Sciatic nerve (tissue), 2 donors: ENCODE results near the gene PI3. TPM values are rescaled to one million over a fixed set of nuclear protein-coding genes. Genes with fewer than 3 reads are reported as not detected.

Experiments used
- ATAC-seq: fragments of 200-7000 bp; cut with Tn5 transposase; one replicate; pipeline ENCODE4 v1.9.1; 2020; ENCODE audit warnings: mild to moderate bottlenecking, moderate library complexity
- DNase-seq: peaks from one replicate; pipeline ENCODE4 v3.0.0-alpha.2; 2020; ENCODE audit warnings: low spot score
- intact Hi-C: fragments of 100-400 bp; cut with DNase I; formaldehyde crosslinking; loops from one replicate; pipeline ENCODE4 v1.14.2; 2022
- total RNA-seq: library from RNA; stranded (reverse); fragmentation: NEBNext Ultra II Directional; extraction: Animal tissue kit (Norgen Biotek cat#: 25700); gene quantifications from one replicate; pipeline ENCODE4 v1.2.1, GENCODE V29; 2021
- donor health status: DM: no; HTN: no; CAD: no.
- donor health status: DM: no; HTN: no; CAD: no.

Gene PI3
- total RNA-seq, 1 donor from 2014 or later, result 1.8 TPM

DNA sequence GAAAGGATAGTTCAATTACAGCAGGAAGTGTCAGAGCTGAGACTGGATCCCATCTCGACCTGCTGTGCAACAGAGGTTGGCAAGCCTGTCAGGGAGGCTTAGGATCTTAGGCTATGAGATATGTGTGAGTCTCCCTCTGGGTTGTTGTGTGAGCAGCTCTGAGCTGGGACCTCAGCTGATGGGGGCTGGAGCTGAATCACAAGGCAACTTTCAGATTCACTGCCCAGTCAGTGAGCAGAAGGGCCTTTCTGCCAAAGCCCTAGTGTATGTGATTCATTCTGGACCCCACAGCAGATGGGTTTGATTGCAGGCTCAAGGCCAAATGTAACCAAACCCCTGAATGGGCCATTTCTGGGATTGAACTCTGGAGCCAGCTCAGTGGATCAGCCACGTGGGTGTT is 4.5 kb downstream of the PI3 start:
- intact Hi-C loops, result no loop called here
- ATAC-seq (no peak), DNase-seq (no peak)

- no peak for DNase-seq
- intact Hi-C loops, result no loop called here
- no peak for ATAC-seq
Observed at GRCh38 chr20:45181639-45182038, 6.9 kb downstream of the PI3 start.

DNA sequence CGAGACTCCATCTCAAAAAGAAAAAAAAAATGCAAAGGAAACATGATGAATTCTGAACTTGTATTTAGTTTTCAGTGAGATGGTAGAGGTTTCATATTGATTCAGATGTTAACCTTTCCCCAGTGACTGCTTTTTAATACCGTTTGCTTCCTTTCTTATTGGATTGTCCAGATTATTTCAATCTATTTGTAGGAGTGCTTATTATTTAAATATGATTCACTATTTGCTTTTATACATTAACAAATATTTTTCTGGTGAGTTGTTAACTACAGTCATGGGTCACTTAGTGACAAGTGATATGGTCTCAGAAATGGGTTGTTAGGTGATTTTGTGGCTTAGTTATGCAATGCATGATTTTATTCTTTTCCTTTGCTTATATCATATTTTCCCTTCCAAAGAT is 8.4 kb downstream of the PI3 start:
- DNase-seq, result no peak

DNA sequence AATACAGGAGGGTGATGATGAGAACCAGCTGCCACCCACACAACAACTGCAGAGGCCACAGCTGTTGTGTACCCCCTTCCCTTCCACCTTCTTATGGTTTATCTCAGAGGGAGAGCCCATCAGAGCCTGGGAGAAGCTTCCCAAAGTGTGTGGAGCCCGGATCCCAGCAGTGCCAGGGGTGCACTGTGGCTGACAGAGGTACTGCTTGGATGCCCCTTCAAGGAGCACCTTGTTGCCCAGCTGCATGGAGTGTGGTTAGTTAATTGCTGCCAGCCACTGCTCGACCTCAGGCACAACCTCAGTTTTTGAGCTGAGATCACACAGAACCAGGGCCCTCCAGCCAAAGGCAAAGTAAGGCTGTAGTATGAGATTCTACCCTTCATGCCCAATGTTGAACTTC is 13.0 kb downstream of the PI3 start:
- no peak for DNase-seq
- intact Hi-C loops, result no loop called here
- ATAC-seq, result no peak

More for the DNA sequence above, 8.4 kb downstream of the PI3 start:
- intact Hi-C loops, result no loop called here
- no peak for ATAC-seq

DNA sequence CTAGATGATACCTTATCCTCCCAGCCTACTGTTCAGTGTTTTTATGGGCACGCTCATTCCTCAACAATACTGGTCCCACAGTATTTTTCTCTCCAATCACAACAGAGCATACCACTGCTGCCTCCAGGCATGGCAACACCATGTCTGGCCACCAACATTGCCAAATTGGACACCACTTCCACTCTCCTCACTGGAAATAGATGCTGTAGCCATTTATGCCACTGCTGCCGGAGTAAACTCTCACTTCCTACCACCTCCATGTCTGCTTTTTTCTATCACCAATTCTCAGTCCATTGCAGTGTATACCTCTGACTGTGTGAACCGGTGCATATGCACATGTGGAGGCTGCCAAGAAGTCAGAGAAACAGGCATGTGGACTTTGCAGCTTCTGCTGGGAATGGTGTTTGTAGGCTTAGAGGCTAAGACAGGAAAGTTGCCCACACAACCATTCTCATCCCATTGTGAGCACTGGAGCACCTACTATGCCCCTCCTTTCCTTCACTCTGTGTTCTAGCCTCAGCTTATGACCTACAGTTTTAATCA is 14.4 kb downstream of the PI3 start:
- no peak for ATAC-seq
- no peak for DNase-seq
- intact Hi-C loops, result no loop called here

DNA sequence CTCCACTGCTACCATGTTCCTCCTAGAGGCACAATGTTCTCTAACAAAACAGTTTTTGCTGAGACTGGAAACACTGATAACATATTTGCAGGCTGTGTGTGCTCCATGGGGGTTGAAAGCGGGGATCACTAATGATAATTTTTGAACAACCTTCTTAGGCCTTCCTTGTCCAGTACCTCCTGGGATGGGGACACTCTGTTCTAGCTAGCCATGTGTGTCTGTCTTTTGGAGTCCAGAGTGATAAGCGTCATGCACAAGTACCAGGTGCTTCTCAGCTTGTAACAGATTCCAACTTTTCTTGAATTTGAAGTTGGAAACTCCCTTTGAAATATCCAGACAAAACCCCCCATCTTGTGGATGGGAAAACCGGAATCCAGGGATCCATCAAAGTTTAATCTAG is 15.2 kb downstream of the PI3 start:
- ATAC-seq (no peak), DNase-seq (no peak)
- intact Hi-C loops, result no loop called here

- intact Hi-C loops, result no loop called here
- DNase-seq (no peak), ATAC-seq (no peak)
Observed at GRCh38 chr20:45191926-45192325, 17.2 kb downstream of the PI3 start.

- intact Hi-C loops, result no loop called here
- DNase-seq (no peak), ATAC-seq (no peak)
Observed at GRCh38 chr20:45193331-45193730, 18.6 kb downstream of the PI3 start.

- DNase-seq (no peak), ATAC-seq (no peak)
- intact Hi-C loops, result no loop called here
Observed at GRCh38 chr20:45206725-45207124, 32.0 kb downstream of the PI3 start, which contains the start of gene SEMG1. TSS of gene SEMG1 (plus strand) at chr20:45207033. CDS start at chr20:45207054, 21 bp downstream.

DNA sequence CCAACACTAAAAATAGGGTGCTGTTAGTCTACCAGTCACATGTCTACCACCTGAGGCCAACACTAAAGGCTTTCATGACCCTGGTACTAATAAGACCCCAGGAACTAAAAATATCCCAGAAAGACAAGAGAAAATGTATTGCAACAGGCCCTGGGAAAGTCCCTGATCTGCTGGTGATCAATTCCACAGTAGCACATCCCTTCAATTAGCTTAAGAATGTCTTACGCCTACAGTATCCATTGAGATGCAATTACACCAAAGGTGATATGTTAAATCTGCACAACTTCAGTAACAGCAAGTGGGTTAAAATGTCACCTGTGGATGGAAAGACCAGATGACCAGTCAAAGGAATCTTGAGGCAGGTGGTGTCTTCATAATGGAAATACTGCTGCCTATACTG is 35.2 kb downstream of the PI3 start:
- no peak for ATAC-seq
- intact Hi-C loops, result no loop called here
- DNase-seq, result no peak

GRCh38 chr20:45211569-45212474 is 37.1 kb downstream of the PI3 start:
- no peak for ATAC-seq
- no peak for DNase-seq
- intact Hi-C loops, result no loop called here

DNA sequence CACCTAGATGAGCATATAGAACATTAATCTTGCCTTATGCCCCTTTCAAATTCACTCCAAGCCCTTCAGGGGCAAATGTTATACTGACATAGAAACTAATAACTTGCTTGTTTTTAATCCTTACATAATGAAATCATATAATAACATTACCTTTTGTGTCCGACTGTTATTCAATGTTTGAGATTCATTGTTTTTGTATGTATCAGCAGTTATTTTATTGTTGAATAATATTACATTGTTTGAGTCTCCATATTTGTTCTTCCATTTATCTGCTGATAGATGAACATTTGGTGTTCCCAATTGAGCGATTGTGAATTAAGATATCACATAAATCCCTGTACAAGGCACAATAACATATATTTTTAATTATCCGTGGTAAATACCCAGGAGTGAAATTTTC is 38.1 kb downstream of the PI3 start:
- intact Hi-C loops, result no loop called here
- ATAC-seq (no peak), DNase-seq (no peak)

DNA sequence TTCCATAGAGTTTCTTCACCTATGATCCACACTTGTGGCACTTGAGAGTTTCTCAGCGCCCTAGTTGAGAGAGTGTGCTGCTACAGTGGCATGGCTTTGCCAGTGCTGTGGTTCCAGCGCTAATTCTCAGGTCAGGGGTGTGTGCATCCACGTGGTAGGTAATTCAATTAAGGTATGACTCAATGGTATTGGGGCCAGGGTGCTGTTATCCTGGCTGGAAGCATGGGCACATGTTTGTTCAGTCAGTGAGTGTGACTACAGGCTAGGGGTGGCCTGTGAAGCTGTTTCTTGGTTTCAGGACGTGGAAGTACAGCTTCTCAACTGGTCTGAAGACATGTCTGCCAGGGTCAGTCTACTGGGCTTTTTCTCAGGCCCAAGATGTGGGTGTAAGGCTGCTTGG is 43.4 kb downstream of the PI3 start:
- ATAC-seq, result no peak
- intact Hi-C loops, result no loop called here
- no peak for DNase-seq

DNA sequence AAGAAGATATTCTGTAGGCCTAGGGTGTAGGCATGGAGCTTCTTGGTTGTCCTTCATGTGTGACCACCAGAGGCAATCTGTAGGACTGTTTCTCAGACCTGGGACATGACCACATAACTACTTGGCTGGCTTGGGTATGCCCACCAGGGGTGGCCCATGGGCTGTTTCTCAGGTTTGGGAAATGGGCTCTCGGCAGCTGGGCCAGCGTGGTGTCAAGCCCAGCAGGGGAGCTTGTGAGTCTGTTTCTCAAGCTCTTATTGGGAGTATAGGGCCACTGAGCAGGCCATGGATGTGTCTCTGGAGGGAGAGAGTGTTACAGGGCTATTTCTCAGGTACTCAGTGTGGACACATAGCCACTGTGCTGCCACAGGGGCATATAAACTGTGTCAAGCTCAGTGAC is 43.9 kb downstream of the PI3 start:
- intact Hi-C loops, result no loop called here
- ATAC-seq, result no peak
- DNase-seq, result no peak

DNA sequence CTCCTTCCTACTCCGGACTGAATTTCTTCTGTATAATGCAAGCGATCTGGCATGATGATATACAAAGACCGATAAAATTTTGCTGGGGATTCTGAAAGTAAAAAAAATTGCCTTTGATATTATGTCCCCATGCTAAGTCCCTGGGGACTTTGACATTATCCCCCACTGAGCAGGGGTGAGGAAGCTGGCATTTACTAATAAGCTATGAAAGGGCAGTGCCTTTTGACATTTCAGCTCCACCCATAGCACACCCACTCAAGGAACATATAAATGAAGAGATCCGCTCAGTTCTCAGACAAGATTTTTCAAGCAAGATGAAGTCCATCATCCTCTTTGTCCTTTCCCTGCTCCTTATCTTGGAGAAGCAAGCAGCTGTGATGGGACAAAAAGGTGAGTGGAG is 46.4 kb downstream of the PI3 start, which contains the start of gene SEMG2:
Gene SEMG2, plus strand, starts transcription at position 298 of the 400 bp plus-strand sequence. Its CDS starts 17 bp downstream, at position 315.
- DNase-seq, result no peak
- intact Hi-C loops, result no loop called here

DNA sequence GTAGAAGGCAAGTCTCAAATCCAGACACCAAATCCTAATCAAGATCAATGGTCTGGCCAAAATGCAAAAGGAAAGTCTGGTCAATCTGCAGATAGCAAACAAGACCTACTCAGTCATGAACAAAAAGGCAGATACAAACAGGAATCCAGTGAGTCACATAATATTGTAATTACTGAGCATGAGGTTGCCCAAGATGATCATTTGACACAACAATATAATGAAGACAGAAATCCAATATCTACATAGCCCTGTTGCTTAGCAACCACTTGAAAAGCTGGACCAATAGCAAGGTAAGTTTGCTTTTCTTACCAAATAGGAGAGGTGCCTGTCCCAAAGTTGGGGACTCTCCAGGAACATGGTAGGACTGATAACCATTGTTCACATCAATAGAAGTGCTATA is 48.4 kb downstream of the PI3 start:
- ATAC-seq (no peak), DNase-seq (no peak)
- intact Hi-C loops, result no loop called here

More for the DNA sequence above, 46.4 kb downstream of the PI3 start, which contains the start of gene SEMG2:
- ATAC-seq, result no peak

Other genes with a start within 250 kb of the PI3 start
- 19.3 TPM for gene TOMM34, start 214.5 kb upstream of the PI3 start, total RNA-seq
- gene STK4, start 208.4 kb upstream of the PI3 start, total RNA-seq, result 43.8 TPM
- gene KCNS1, start 73.8 kb upstream of the PI3 start, total RNA-seq, result not detected
- gene WFDC5, start 59.7 kb upstream of the PI3 start, total RNA-seq, result not detected
- not detected for gene WFDC12, start 50.4 kb upstream of the PI3 start, total RNA-seq
- gene SEMG1, start 32.1 kb downstream of the PI3 start, total RNA-seq, result not detected
- gene SEMG2, start 46.5 kb downstream of the PI3 start, total RNA-seq, result not detected
- gene SLPI, start 79.7 kb downstream of the PI3 start, total RNA-seq, result 95.5 TPM
- gene RBPJL, start 131.9 kb downstream of the PI3 start, total RNA-seq, result not detected
- gene MATN4, start 133.4 kb downstream of the PI3 start, total RNA-seq, result 0.22 TPM
- gene SDC4, start 173.5 kb downstream of the PI3 start, total RNA-seq, result 77.7 TPM
- 24.0 TPM for gene SYS1, start 188.3 kb downstream of the PI3 start, total RNA-seq
- gene TP53TG5, start 203.4 kb downstream of the PI3 start, total RNA-seq, result not detected
- gene DBNDD2, start 233.4 kb downstream of the PI3 start, total RNA-seq, result 49.0 TPM
- gene PIGT, start 241.2 kb downstream of the PI3 start, total RNA-seq, result 67.4 TPM